HG03097 (cell line): ENCODE data around the gene C2CD4A.

Source experiments
- ATAC-seq: cut with Tn5 transposase; IDR thresholded peaks from one replicate; pipeline ENCODE4 v1.9.1; 2021; ENCODE audit not compliant: unreplicated experiment, low FRiP score

C2CD4A gene

GRCh38 chr15:62059108-62059815, 7.5 kb upstream of the C2CD4A start:
- no peak for ATAC-seq

- ATAC-seq: peak; percentile 60
These were observed 7.0 kb upstream of the C2CD4A start for GRCh38 chr15:62059816-62060112.

- ATAC-seq: peak; percentile 80
These were observed 6.5 kb upstream of the C2CD4A start, which contains the start of gene VPS13C for GRCh38 chr15:62060113-62060895. Gene VPS13C, minus strand, starts transcription at chr15:62060447. Its CDS starts 73 bp downstream, at chr15:62060374.

GRCh38 chr15:62060896-62061280, 5.9 kb upstream of the C2CD4A start:
- ATAC-seq: no peak

- ATAC-seq: no peak
These were observed 2.7 kb upstream of the C2CD4A start for GRCh38 chr15:62063825-62064635.

- no peak for ATAC-seq
These were observed 769 bp downstream of the C2CD4A start for GRCh38 chr15:62067448-62068044.

GRCh38 chr15:62068071-62068809, 1.5 kb downstream of the C2CD4A start:
- no peak for ATAC-seq

- no peak for ATAC-seq
These were observed 2.0 kb downstream of the C2CD4A start for GRCh38 chr15:62068810-62069167.

- no peak for ATAC-seq
These were observed 2.8 kb downstream of the C2CD4A start for GRCh38 chr15:62069551-62069950.

GRCh38 chr15:62071711-62072308, 5.0 kb downstream of the C2CD4A start:
- no peak for ATAC-seq

GRCh38 chr15:62075595-62076277, 9.0 kb downstream of the C2CD4A start:
- no peak for ATAC-seq

GRCh38 chr15:62079594-62079993, 12.8 kb downstream of the C2CD4A start:
- ATAC-seq: no peak

- ATAC-seq: no peak
These were observed 16.7 kb downstream of the C2CD4A start for GRCh38 chr15:62083194-62084154.

- no peak for ATAC-seq
These were observed 19.0 kb downstream of the C2CD4A start for GRCh38 chr15:62085740-62086139.

GRCh38 chr15:62087671-62088352, 21.0 kb downstream of the C2CD4A start:
- no peak for ATAC-seq

- ATAC-seq: no peak
These were observed 21.5 kb downstream of the C2CD4A start for GRCh38 chr15:62088353-62088693.

GRCh38 chr15:62089616-62090015, 22.8 kb downstream of the C2CD4A start:
- no peak for ATAC-seq

GRCh38 chr15:62090988-62091387, 24.2 kb downstream of the C2CD4A start:
- no peak for ATAC-seq
